ENCODE results near the gene FGD4. TPM values are rescaled to one million over a fixed set of nuclear protein-coding genes. Genes with fewer than 3 reads are reported as not detected.

FGD4 gene
- total RNA-seq, 2 experiments from 2014 or later, result 0.25 to 0.34 TPM

- Mint-ChIP-seq H3K36me3 (ENCODE audit: low read depth) (no peaks in the 10 kb centered on the region), H3K9me3 (no peaks in the 10 kb centered on the region), H3K27me3 (no peaks in the 10 kb centered on the region), H3K27ac (no peak overlapping the region), H3K4me3 (no peak overlapping the region), H3K4me1 (ENCODE audit: low read depth) (no peaks in the 10 kb centered on the region)
- no peak overlapping the region for H3K27ac ChIP-seq (ENCODE audit: low read depth in 1 of 2, low read length in 2 of 2)
- no peak for DNase-seq
- ChIA-PET POLR2A (no interaction called here), CTCF (no interaction called here)
- intact Hi-C loops (cut with DNase I, micrococcal nuclease), result no loop called here
- H3K4me3 ChIP-seq (ENCODE audit: low read length), result no peak overlapping the region
- H3K9me3 ChIP-seq (ENCODE audit: control insufficient read depth in 1 of 2, insufficient read depth in 1 of 2, low read length in 2 of 2), result peaks cover 0 to 4% of the 10 kb centered on the region in 2 experiments
- no peaks in the 10 kb centered on the region for H3K4me1 ChIP-seq (ENCODE audit: insufficient read depth, low read length)
- TF ChIP-seq CTCF (IDR thresholded peaks at IDR 0.05), result no peak
- H3K36me3 ChIP-seq (ENCODE audit: insufficient read depth, low read length), result no peaks in the 10 kb centered on the region
- no peak for ATAC-seq (ENCODE audit: poor library complexity)
- H3K27me3 ChIP-seq (ENCODE audit: control insufficient read depth in 1 of 2, insufficient read depth in 2 of 2, low read length in 2 of 2), result no peaks in the 10 kb centered on the region
Measured at GRCh38 chr12:32574585-32574984, 175.2 kb downstream of the FGD4 start.

GRCh38 chr12:32577328-32577727 lies 178.0 kb downstream of the FGD4 start:
- Mint-ChIP-seq H3K4me3 (no peak overlapping the region), H3K9me3 (no peaks in the 10 kb centered on the region), H3K36me3 (ENCODE audit: low read depth) (no peaks in the 10 kb centered on the region), H3K27me3 (no peaks in the 10 kb centered on the region), H3K27ac (no peak overlapping the region), H3K4me1 (ENCODE audit: low read depth) (no peaks in the 10 kb centered on the region)
- Histone ChIP-seq H3K4me1 (ENCODE audit: insufficient read depth, low read length) (peaks cover 2% of the 10 kb centered on the region), H3K27me3 (ENCODE audit: control insufficient read depth in 1 of 2, insufficient read depth in 2 of 2, low read length in 2 of 2) (no peaks in the 10 kb centered on the region), H3K4me3 (ENCODE audit: low read length) (no peak overlapping the region), H3K36me3 (ENCODE audit: insufficient read depth, low read length) (no peaks in the 10 kb centered on the region), H3K9me3 (ENCODE audit: control insufficient read depth in 1 of 2, insufficient read depth in 1 of 2, low read length in 2 of 2) (peaks cover 0 to 4% of the 10 kb centered on the region in 2 experiments), H3K27ac (ENCODE audit: low read depth in 1 of 2, low read length in 2 of 2) (no peak overlapping the region)
- DNase-seq, result no peak
- intact Hi-C loops (cut with DNase I, micrococcal nuclease), result no loop called here
- no peak for ATAC-seq (ENCODE audit: poor library complexity)
- CTCF ChIA-PET, result no interaction called here
- POLR2A ChIA-PET, result no interaction called here
- no peak for TF ChIP-seq CTCF (IDR thresholded peaks at IDR 0.05)

- ATAC-seq (ENCODE audit: poor library complexity) (no peak), DNase-seq (no peak)
- no peak for TF ChIP-seq CTCF (IDR thresholded peaks at IDR 0.05)
- Histone ChIP-seq H3K4me3 (ENCODE audit: low read length) (no peak overlapping the region), H3K9me3 (ENCODE audit: control insufficient read depth in 1 of 2, insufficient read depth in 1 of 2, low read length in 2 of 2) (peaks cover 0 to 3% of the 10 kb centered on the region in 2 experiments), H3K36me3 (ENCODE audit: insufficient read depth, low read length) (no peaks in the 10 kb centered on the region), H3K4me1 (ENCODE audit: insufficient read depth, low read length) (peaks cover 5% of the 10 kb centered on the region), H3K27ac (ENCODE audit: low read depth in 1 of 2, low read length in 2 of 2) (no peak overlapping the region), H3K27me3 (ENCODE audit: control insufficient read depth in 1 of 2, insufficient read depth in 2 of 2, low read length in 2 of 2) (no peaks in the 10 kb centered on the region)
- ChIA-PET POLR2A (no interaction called here), CTCF (no interaction called here)
- Mint-ChIP-seq H3K4me1 (ENCODE audit: low read depth) (peaks cover 20% of the 10 kb centered on the region), H3K4me3 (no peak overlapping the region), H3K36me3 (ENCODE audit: low read depth) (no peaks in the 10 kb centered on the region), H3K27me3 (no peaks in the 10 kb centered on the region), H3K27ac (no peak overlapping the region), H3K9me3 (no peaks in the 10 kb centered on the region)
- intact Hi-C loops (cut with DNase I, micrococcal nuclease), result no loop called here
Measured at GRCh38 chr12:32583534-32583933, 184.2 kb downstream of the FGD4 start.
